NCI-H1105 treated with DMSO at 0.1 percent for 48 hours (cell line): ENCODE results near the gene ADAM22.

Experiments used
- DNase-seq: peaks from one replicate; lab custom pipeline; 2025; lab: John Stamatoyannopoulos, UW

ADAM22 gene

GRCh38 chr7:88218836-88219605 lies 285.0 kb downstream of the ADAM22 start:
- DNase-seq: peak; percentile 76

GRCh38 chr7:88219781-88220747 lies 286.0 kb downstream of the ADAM22 start, which contains the start of gene SRI:
TSS of gene SRI (minus strand) at chr7:88220038. CDS start at chr7:88220026, 12 bp downstream.
- peak; percentile 79 for DNase-seq

GRCh38 chr7:88223265-88223664 lies 289.2 kb downstream of the ADAM22 start:
- no peak for DNase-seq

GRCh38 chr7:88224601-88225275 lies 290.7 kb downstream of the ADAM22 start:
- no peak for DNase-seq

- DNase-seq: no peak
These were observed 292.1 kb downstream of the ADAM22 start for GRCh38 chr7:88226201-88226600.

- DNase-seq: no peak
These were observed 292.9 kb downstream of the ADAM22 start for GRCh38 chr7:88226886-88227516.

- no peak for DNase-seq
These were observed 295.4 kb downstream of the ADAM22 start for GRCh38 chr7:88229302-88229995.

GRCh38 chr7:88230646-88231045 lies 296.6 kb downstream of the ADAM22 start:
- no peak for DNase-seq

GRCh38 chr7:88233828-88234227 lies 299.8 kb downstream of the ADAM22 start:
- no peak for DNase-seq

- DNase-seq: no peak
These were observed 305.8 kb downstream of the ADAM22 start for GRCh38 chr7:88239852-88240251.

- DNase-seq: peak; percentile 68
These were observed 309.4 kb downstream of the ADAM22 start for GRCh38 chr7:88243345-88243909.

GRCh38 chr7:88244258-88244657 lies 310.2 kb downstream of the ADAM22 start:
- no peak for DNase-seq
